ENCODE results near the gene ZDHHC8.

- no peak for TF ChIP-seq CTCF (IDR thresholded peaks at IDR 0.05; ENCODE audit: low read depth, low read length)
- TF ChIP-seq MAX (IDR thresholded peaks at IDR 0.05; ENCODE audit: low read depth, low read length), result no peak
- no peak for TF ChIP-seq POLR2A (IDR thresholded peaks at IDR 0.05; ENCODE audit: extremely low read depth, insufficient read length)
These were observed 9.8 kb downstream of the ZDHHC8 start for GRCh38 chr22:20141186-20142077.
